Psoas muscle (tissue), 8 donors: Measurements from ENCODE around the gene IGFBP7. TPM values are rescaled to one million over a fixed set of nuclear protein-coding genes. Genes with fewer than 3 reads are reported as not detected.

Source experiments
- ATAC-seq, 4 donors: fragments of 200-7000 bp; cut with Tn5 transposase; one replicate each; pipeline ENCODE4 v1.9.1; 2020; ENCODE audit warnings: moderate library complexity in 3 of 4, mild to moderate bottlenecking in 2 of 4
- DNase-seq, 2 donors: peaks; one replicate each; pipeline ENCODE4 v3.0.0-alpha.2; 2020
- H3K27ac ChIP-seq: fragments of 200-600 bp; one replicate; pipeline ENCODE4 v1.8.0; 2022
- H3K27me3 ChIP-seq, 3 donors: fragments of 200-600 bp in 1 of 3; one replicate each; pipeline versions ENCODE4 v1.6.1 to v1.8.0; 2013 to 2022; ENCODE audit warnings: low read length in 2 of 3, mild to moderate bottlenecking in 2 of 3, moderate library complexity in 1 of 3; ENCODE audit not compliant: insufficient read depth in 3 of 3
- H3K36me3 ChIP-seq, 2 donors: fragments of 200-600 bp in 1 of 2; one replicate each; pipeline versions ENCODE4 v1.6.1 to v1.8.0; 2013 to 2022; ENCODE audit warnings: low read depth in 1 of 2, mild to moderate bottlenecking in 1 of 2, moderate library complexity in 1 of 2; ENCODE audit not compliant: insufficient read depth in 1 of 2
- H3K4me1 ChIP-seq: fragments of 200-600 bp; one replicate; pipeline ENCODE4 v1.8.0; 2022
- H3K4me3 ChIP-seq: fragments of 200-600 bp; one replicate; pipeline ENCODE4 v1.8.0; 2022; ENCODE audit warnings: mild to moderate bottlenecking
- H3K9me3 ChIP-seq: fragments of 200-600 bp; one replicate; pipeline ENCODE4 v1.8.0; 2022
- WGBS, 3 donors: extraction: QIAGEN DNeasy Blood & Tissue Kit; methylation state at CpG; one replicate each; pipeline versions ENCODE4 v1.1.6 to v1.1.7; 2013; 5-methylcytosine and 5-hydroxymethylcytosine counted together
- intact Hi-C, 2 donors: fragments of 100-400 bp; cut with DNase I; formaldehyde crosslinking; loops; one replicate each; pipeline versions ENCODE4 v1.11.0 to v1.14.2; 2022
- polyA plus RNA-seq, 3 donors: library from polyadenylated mRNA; stranded (reverse); fragments of 200-250 nt; gene quantifications; one replicate each; pipeline ENCODE4 v1.2.3, GENCODE V29; 2013
- total RNA-seq, 4 donors: library from RNA; stranded (reverse); fragmentation: NEBNext Ultra II Directional in 2 of 4; extraction: Animal tissue kit (Norgen Biotek cat#: 25700) in 2 of 4; gene quantifications; one replicate each; pipeline versions ENCODE4 v1.2.1 to v1.2.4, GENCODE V29; 2021 to 2023
- TF ChIP-seq, protein P1 (sequence below): fragments of 200-600 bp; IDR thresholded peaks from one replicate; pipeline ENCODE4 v1.8.0; 2022; ENCODE audit warnings: antibody characterized with exemption
- donor health status: healthy with polysubstance abuse.
- donor health status: DM: no; HTN: no; CAD: no; lungs with moderate emphysema.
- donor health status: Bipolar disorder and iron deficiency.
- donor health status: healthy.
- donor health status: DM: yes; HTN: yes; CAD: no.
- donor health status: DM: no; HTN: no; CAD: no.
- donor health status: DM: no; HTN: no; CAD: no.
- donor health status: DM: yes; HTN: yes; CAD: no.

Gene IGFBP7
- total and polyA plus RNA-seq, 7 donors = 82.4 to 175 (median 99.7) TPM

DNA sequence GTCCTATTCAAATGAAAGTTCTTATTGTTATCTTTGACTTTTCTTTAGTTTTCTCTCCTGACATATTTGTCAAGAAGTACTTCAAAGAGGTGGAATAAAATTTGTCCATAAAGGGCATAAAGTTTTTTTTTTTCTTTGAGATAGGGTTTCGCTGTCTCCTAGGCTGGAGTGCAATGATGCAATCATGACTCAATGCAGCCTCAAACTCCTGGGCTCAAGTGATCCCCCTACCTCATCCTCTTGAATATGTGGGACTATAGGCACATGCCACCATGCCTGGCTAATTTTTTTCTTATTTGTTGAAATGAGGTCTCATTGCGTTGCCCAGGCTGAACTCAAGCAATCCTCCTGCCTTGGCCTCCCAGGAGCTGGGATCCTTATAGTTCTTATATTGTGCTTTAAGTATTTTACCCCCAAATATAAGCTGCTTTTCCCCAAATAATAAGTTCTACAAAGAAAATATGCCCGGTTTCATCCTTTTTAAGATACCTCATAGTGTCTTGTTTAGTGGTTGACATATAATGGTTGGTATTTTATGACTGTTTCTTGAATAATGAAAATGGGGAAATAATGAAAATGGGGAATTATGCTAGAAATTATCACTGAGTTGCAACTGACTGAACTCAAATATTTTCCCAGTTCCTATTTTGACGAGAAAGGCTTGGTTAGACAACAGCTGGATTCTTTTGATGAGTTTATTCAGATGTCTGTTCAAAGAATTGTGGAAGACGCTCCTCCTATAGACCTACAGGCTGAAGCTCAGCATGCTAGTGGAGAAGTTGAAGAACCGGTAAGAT lies 119.9 kb downstream of the IGFBP7 start:
- intact Hi-C loops = no loop called here
- TF ChIP-seq, protein P1, sequence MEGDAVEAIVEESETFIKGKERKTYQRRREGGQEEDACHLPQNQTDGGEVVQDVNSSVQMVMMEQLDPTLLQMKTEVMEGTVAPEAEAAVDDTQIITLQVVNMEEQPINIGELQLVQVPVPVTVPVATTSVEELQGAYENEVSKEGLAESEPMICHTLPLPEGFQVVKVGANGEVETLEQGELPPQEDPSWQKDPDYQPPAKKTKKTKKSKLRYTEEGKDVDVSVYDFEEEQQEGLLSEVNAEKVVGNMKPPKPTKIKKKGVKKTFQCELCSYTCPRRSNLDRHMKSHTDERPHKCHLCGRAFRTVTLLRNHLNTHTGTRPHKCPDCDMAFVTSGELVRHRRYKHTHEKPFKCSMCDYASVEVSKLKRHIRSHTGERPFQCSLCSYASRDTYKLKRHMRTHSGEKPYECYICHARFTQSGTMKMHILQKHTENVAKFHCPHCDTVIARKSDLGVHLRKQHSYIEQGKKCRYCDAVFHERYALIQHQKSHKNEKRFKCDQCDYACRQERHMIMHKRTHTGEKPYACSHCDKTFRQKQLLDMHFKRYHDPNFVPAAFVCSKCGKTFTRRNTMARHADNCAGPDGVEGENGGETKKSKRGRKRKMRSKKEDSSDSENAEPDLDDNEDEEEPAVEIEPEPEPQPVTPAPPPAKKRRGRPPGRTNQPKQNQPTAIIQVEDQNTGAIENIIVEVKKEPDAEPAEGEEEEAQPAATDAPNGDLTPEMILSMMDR = no peak
- no peak overlapping the region for H3K27ac ChIP-seq
- DNase-seq = no peak
- H3K36me3 ChIP-seq = peaks cover 4 to 91% of the 10 kb centered on the region in 2 donors
- ATAC-seq = no peak
- H3K9me3 ChIP-seq = no peaks in the 10 kb centered on the region
- WGBS, 3 donors = 90 to 96% (median 94%) methylated on average over 6 of the region's 6 CpGs
- H3K4me1 ChIP-seq = peaks cover 4% of the 10 kb centered on the region
- H3K27me3 ChIP-seq = no peaks in the 10 kb centered on the region
- H3K4me3 ChIP-seq = no peak overlapping the region

DNA sequence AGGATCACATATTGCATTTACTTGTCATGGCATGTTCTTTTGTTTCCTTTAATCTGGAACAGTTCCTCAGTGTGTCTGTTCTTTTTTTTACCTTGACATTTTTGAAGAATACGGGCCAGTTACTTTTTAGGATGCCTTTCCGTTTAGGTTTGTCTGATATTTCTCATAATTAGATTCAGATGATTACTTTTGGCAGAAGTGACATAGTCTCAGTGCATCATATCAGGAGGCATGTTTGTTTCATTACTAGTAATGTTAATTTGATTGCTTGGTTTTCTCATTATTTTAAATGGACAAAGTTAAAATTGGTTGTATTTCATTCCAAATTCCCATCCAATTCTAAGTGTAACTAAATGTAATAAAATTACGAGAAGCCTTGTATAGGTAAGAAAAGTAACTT lies 123.2 kb downstream of the IGFBP7 start:
- 93 to 95% (median 93%) methylated on average over 3 of the region's 3 CpGs for WGBS, 3 donors
- TF ChIP-seq, protein P1 = no peak
- Histone ChIP-seq H3K4me3 (no peak overlapping the region), H3K27ac (no peak overlapping the region), H3K4me1 (peaks cover 6% of the 10 kb centered on the region), H3K9me3 (no peaks in the 10 kb centered on the region), H3K36me3 (peaks cover 4 to 67% of the 10 kb centered on the region in 2 donors), H3K27me3 (no peaks in the 10 kb centered on the region)
- intact Hi-C loops = no loop called here
- no peak for ATAC-seq
- DNase-seq = no peak

DNA sequence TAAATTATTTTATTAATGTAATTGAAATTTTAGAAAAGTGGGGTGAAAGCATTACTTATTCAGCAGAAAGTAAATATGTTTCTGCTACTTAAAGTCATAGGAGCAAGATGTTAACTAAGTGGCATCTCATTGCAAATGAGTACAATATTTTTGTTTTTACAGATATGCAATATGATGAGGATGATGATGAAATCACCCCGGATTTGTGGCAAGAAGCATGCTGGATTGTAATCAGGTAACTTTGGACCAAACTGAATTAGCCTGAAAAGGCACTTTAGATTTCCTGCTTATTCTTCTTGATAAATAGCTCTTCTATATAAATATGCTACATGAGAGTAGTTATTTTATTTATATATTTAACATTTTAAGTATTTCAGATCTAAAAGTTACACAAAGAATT lies 124.0 kb downstream of the IGFBP7 start:
- H3K27me3 ChIP-seq = no peaks in the 10 kb centered on the region
- 71 to 84% (median 74%) methylated on average over 1 of the region's 1 CpG for WGBS, 3 donors
- no peak for ATAC-seq
- peaks cover 0 to 59% of the 10 kb centered on the region in 2 donors for H3K36me3 ChIP-seq
- no peak overlapping the region for H3K4me3 ChIP-seq
- no peaks in the 10 kb centered on the region for H3K9me3 ChIP-seq
- TF ChIP-seq, protein P1 = no peak
- no peak overlapping the region for H3K27ac ChIP-seq
- peaks cover 13% of the 10 kb centered on the region for H3K4me1 ChIP-seq
- no peak for DNase-seq
- intact Hi-C loops = no loop called here

DNA sequence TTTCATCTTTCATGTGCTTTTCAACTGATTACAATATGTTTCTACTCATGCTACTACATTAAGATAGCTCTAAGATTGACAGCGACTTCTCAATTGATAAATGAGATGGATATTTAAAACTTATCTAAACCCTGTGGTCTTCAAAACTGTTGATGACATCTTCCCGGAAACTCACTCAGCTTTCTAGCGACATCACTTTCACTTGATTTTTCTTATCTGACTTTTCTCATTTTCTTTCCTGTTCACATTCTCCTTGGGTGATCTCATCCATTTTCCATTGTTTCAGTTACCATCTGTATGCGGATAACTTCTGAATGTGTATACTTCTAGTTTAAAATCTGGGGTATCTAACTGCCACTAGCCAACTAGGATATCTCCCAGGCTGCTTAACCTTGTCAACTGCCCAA lies 128.4 kb downstream of the IGFBP7 start:
- Histone ChIP-seq H3K4me3 (no peak overlapping the region), H3K27me3 (no peaks in the 10 kb centered on the region), H3K27ac (no peak overlapping the region), H3K4me1 (peaks cover 22% of the 10 kb centered on the region), H3K9me3 (no peaks in the 10 kb centered on the region), H3K36me3 (peaks cover 0 to 15% of the 10 kb centered on the region in 2 donors)
- DNase-seq (no peak), ATAC-seq (no peak)
- intact Hi-C loops = no loop called here
- TF ChIP-seq, protein P1 = no peak
- 75 to 81% (median 75%) methylated on average over 4 of the region's 4 CpGs for WGBS, 3 donors

Other genes starting within 250 kb of the IGFBP7 start
- 10 to 100 TPM; 13.5 to 21.4 (median 20.0) TPM for gene REST, start 202.5 kb downstream of the IGFBP7 start, total RNA-seq
- gene REST, start 202.5 kb downstream of the IGFBP7 start, polyA plus RNA-seq = 1 to 10 TPM; 2.5 to 8.9 (median 5.9) TPM
- gene NOA1, start 132.8 kb downstream of the IGFBP7 start, total RNA-seq = 10 to 100 TPM; 11.3 to 19.9 (median 15.3) TPM
- gene NOA1, start 132.8 kb downstream of the IGFBP7 start, polyA plus RNA-seq = 10 to 100 TPM; 14.3 to 16.8 (median 15.9) TPM
- gene POLR2B, start 131.5 kb downstream of the IGFBP7 start, total RNA-seq = 10 to 100 TPM; 64.9 to 79.5 (median 74.9) TPM
- 100 to 1,000 TPM in 1 of 3 donors, 10 to 100 TPM in 2; 37.1 to 111 (median 48.4) TPM for gene POLR2B, start 131.5 kb downstream of the IGFBP7 start, polyA plus RNA-seq